ENCODE measurements around the gene CHD3.

DNA sequence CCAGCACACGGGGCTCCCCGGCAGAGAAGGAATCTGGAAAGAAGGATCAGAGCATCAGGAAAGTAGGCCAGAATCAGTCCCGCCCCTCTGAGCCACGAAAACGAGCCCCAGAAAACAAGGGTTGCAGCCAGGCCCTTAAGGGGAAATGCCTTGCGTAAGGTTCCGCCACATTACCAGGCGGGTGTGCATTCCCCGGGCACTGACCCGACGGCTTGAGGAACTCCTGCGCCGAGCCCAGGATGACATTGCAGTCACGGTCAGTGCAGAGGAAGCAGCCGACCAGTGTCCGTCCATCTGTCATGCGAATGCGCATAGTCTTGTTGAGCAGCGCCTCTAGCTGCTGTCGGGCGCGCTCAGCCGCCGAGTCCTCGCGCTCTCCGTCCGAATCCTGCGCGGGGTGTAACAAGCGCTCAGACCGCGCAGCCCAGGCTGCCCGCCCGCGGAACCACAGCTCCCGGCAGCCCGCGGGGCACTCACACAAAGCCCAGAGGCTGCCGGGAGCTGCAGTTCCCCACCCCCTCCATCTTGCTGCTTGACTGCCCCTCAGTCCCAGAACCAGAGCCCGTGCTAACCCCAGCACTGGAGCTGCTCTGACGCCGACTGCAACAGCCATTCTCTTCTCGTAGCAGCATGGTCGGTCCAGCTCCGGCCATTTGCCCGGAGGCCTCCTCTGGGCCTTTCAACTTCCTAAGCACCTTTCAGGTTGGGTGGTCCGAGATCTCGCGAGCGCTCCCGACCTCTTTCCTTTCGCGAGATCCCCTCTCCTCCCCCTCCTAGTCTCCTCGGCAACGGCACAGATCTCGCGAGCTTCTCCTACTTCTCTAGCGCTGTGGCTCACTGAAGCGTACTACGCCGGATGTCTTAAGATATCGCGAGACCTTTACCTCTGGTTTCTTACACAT is 31.5 kb upstream of the CHD3 start, which contains the start of gene NAA38:
- TF ChIP-seq POLR2A (IDR thresholded peaks at IDR 0.05; ENCODE audit: low read length) (no peak), GATA1 (IDR thresholded peaks at IDR 0.05; ENCODE audit: low read depth, low read length) (no peak)
